ENCODE measurements around the gene C6orf89. TPM values are rescaled to one million over a fixed set of nuclear protein-coding genes. Genes with fewer than 3 reads are reported as not detected.

The C6orf89 gene
- total RNA-seq, 1 experiment from 2014 or later = 22.6 TPM

DNA sequence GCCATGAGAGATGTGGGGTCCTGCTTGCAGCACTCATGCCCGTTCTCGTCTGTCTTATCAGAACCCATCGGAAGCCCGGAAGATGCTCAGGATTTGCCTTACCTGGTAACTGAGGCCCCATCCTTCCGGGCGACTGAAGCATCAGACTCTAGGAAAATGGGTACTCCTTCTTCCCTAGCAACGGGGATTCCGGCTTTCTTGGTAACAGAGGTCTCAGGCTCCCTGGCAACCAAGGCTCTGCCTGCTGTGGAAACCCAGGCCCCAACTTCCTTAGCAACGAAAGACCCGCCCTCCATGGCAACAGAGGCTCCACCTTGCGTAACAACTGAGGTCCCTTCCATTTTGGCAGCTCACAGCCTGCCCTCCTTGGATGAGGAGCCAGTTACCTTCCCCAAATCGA is 77.1 kb downstream of the C6orf89 start:
- no TSS peak for BruUV-seq (replicated peaks)
- POLR2A ChIA-PET (ENCODE audit: low non-redundant PET) = no interaction called here

DNA sequence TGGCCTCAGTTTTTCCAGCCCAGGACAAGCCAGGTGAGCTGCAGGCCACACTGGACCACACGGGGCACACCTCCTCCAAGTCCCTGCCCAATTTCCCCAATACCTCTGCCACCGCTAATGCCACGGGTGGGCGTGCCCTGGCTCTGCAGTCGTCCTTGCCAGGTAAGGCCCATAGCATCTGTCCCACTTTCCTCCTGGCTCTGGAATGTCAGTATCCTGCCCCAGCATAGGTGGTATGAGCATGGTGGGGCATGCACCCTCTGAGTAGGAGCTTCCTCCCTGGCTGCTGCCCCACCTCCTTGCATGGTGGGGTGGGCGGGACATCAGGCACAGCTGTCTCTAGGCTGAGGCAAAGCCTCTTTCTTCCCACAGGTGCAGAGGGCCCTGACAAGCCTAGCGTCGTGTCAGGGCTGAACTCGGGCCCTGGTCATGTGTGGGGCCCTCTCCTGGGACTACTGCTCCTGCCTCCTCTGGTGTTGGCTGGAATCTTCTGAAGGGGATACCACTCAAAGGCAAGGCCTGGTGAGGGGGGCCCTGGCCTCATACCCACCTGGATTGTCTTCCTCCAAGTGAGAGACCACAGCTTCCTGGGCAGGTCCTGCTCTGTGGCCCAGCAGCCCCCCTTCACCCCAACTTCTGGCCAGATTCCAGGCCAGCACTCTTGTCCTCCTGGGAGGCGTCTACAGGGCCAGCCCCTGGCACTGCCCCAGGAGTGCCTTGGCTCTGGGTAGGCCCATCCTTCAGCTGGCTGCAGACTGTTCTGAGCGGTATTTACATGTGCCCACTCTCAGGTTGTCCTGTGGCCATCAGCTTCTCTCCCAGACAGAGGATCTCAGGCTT is 77.9 kb downstream of the C6orf89 start:
- CTCF ChIA-PET = no interaction called here
- TF ChIP-seq EZH2 (IDR thresholded peaks at IDR 0.05; ENCODE audit: borderline replicate concordance, low read depth, low read length, poor library complexity, severe bottlenecking) (no peak), CTCF (conservative IDR thresholded peaks at IDR 0.05; ENCODE audit: low read depth, low read length) (no peak)
- DNase-seq (ENCODE audit: low spot score) = no peak
- Histone ChIP-seq H3K9me3 (ENCODE audit: low read depth, low read length, poor library complexity, severe bottlenecking) (no peaks in the 10 kb centered on the region), H3K4me3 (ENCODE audit: low read depth, low read length, poor library complexity, severe bottlenecking) (no peak overlapping the region), H3K27me3 (replicated peaks; ENCODE audit: insufficient read depth, low read depth, low read length, poor library complexity) (no peaks in the 10 kb centered on the region), H3K4me1 (ENCODE audit: insufficient read depth, low read length, poor library complexity, severe bottlenecking) (no peaks in the 10 kb centered on the region), H3K36me3 (ENCODE audit: insufficient read depth, low read length, poor library complexity, severe bottlenecking) (peaks cover 18% of the 10 kb centered on the region), H3K27ac (ENCODE audit: low read depth, low read length, poor library complexity, severe bottlenecking) (no peak overlapping the region)
- intact Hi-C loops (cut with micrococcal nuclease; ENCODE audit: unreplicated experiment) = no loop called here
- no TSS peak for BruUV-seq (replicated peaks)
- POLR2A ChIA-PET (ENCODE audit: low non-redundant PET) = no interaction called here

More for the DNA sequence above, 77.1 kb downstream of the C6orf89 start:
- H3K36me3 ChIP-seq (ENCODE audit: insufficient read depth, low read length, poor library complexity, severe bottlenecking) = peaks cover 10% of the 10 kb centered on the region
- H3K4me3 ChIP-seq (ENCODE audit: low read depth, low read length, poor library complexity, severe bottlenecking) = no peak overlapping the region
- TF ChIP-seq CTCF (conservative IDR thresholded peaks at IDR 0.05; ENCODE audit: low read depth, low read length) = no peak
- TF ChIP-seq EZH2 (IDR thresholded peaks at IDR 0.05; ENCODE audit: borderline replicate concordance, low read depth, low read length, poor library complexity, severe bottlenecking) = no peak
- CTCF ChIA-PET = no interaction called here
- DNase-seq (ENCODE audit: low spot score) = peak; percentile 68
- H3K4me1 ChIP-seq (ENCODE audit: insufficient read depth, low read length, poor library complexity, severe bottlenecking) = no peaks in the 10 kb centered on the region
- H3K27me3 ChIP-seq (replicated peaks; ENCODE audit: insufficient read depth, low read depth, low read length, poor library complexity) = no peaks in the 10 kb centered on the region
- no peak overlapping the region for H3K27ac ChIP-seq (ENCODE audit: low read depth, low read length, poor library complexity, severe bottlenecking)
- intact Hi-C loops (cut with micrococcal nuclease; ENCODE audit: unreplicated experiment) = no loop called here
- no peaks in the 10 kb centered on the region for H3K9me3 ChIP-seq (ENCODE audit: low read depth, low read length, poor library complexity, severe bottlenecking)

DNA sequence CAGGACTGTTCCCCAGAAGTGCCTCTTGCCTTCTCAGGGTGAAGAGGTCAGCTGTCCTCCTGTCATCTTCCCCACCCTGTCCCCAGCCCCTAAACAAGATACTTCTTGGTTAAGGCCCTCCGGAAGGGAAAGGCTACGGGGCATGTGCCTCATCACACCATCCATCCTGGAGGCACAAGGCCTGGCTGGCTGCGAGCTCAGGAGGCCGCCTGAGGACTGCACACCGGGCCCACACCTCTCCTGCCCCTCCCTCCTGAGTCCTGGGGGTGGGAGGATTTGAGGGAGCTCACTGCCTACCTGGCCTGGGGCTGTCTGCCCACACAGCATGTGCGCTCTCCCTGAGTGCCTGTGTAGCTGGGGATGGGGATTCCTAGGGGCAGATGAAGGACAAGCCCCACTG is 78.6 kb downstream of the C6orf89 start:
- BruUV-seq (replicated peaks) = no TSS peak
- POLR2A ChIA-PET (ENCODE audit: low non-redundant PET) = no interaction called here
- Histone ChIP-seq H3K27me3 (replicated peaks; ENCODE audit: insufficient read depth, low read depth, low read length, poor library complexity) (no peaks in the 10 kb centered on the region), H3K4me3 (ENCODE audit: low read depth, low read length, poor library complexity, severe bottlenecking) (no peak overlapping the region), H3K36me3 (ENCODE audit: insufficient read depth, low read length, poor library complexity, severe bottlenecking) (peaks cover 24% of the 10 kb centered on the region), H3K27ac (ENCODE audit: low read depth, low read length, poor library complexity, severe bottlenecking) (no peak overlapping the region), H3K9me3 (ENCODE audit: low read depth, low read length, poor library complexity, severe bottlenecking) (no peaks in the 10 kb centered on the region), H3K4me1 (ENCODE audit: insufficient read depth, low read length, poor library complexity, severe bottlenecking) (no peaks in the 10 kb centered on the region)
- intact Hi-C loops (cut with micrococcal nuclease; ENCODE audit: unreplicated experiment) = no loop called here
- CTCF ChIA-PET = no interaction called here
- DNase-seq (ENCODE audit: low spot score) = no peak
- TF ChIP-seq CTCF (conservative IDR thresholded peaks at IDR 0.05; ENCODE audit: low read depth, low read length) (no peak), EZH2 (IDR thresholded peaks at IDR 0.05; ENCODE audit: borderline replicate concordance, low read depth, low read length, poor library complexity, severe bottlenecking) (no peak)
